Upper lobe of left lung (tissue), 4 donors: ENCODE data around the gene ZNF385D.

Experiments
- CTCF ChIP-seq, 6 experiments: fragments of 450-650 bp in 4 of 6; fragments of 200-600 bp in 2 of 6; sonication (generic) in 2 of 6; IDR thresholded peaks; one replicate each; pipeline ENCODE4 v1.5.1; 2016 to 2019; ENCODE audit warnings: antibody characterized with exemption in 6 of 6
- EP300 ChIP-seq, 4 donors: sonication (generic); formaldehyde crosslinking; IDR thresholded peaks; one replicate each; pipeline ENCODE4 v1.5.1; 2017; ENCODE audit warnings: antibody characterized with exemption in 4 of 4, control low read depth in 2 of 4
- POLR2A ChIP-seq, 4 donors: fragments of 450-650 bp; IDR thresholded peaks; one replicate each; pipeline ENCODE4 v1.5.1; 2016 to 2017; ENCODE audit warnings: antibody characterized with exemption in 4 of 4, mild to moderate bottlenecking in 2 of 4
- POLR2AphosphoS5 ChIP-seq, 2 donors: sonication (generic); formaldehyde crosslinking; IDR thresholded peaks; one replicate each; pipeline ENCODE4 v1.5.1; 2017; ENCODE audit warnings: antibody characterized with exemption in 2 of 2

- TF ChIP-seq CTCF (IDR thresholded peaks at IDR 0.05) (no peak), POLR2AphosphoS5 (IDR thresholded peaks at IDR 0.05) (no peak), POLR2A (IDR thresholded peaks at IDR 0.05) (no peak), EP300 (IDR thresholded peaks at IDR 0.05) (no peak)
Measured at GRCh38 chr3:21464746-21465145, 286.3 kb downstream of the ZNF385D start.
